Measurements from ENCODE around the gene FGF8.

The FGF8 gene

GRCh38 chr10:101741938-101742337, 34.0 kb downstream of the FGF8 start:
- DNase-seq = no peak

GRCh38 chr10:101736666-101737065, 39.2 kb downstream of the FGF8 start:
- DNase-seq = no peak

DNA sequence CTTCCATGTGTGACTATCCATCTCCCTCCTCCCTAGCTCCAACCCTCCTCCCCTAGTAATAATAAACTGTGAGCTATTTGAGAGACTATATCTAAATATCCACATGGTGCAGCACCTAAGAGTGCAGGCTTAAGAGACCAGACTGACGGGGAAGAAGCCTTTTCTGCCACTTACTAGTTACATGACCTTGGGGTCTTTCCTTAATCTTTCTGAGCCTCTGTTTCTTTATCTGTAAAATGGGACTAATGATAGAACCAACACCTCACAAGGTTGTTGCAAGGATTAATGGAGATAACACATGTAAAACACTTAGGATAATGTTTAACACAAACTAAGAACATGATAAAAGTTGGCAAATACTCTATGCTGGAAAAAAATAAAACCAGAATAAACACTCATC, 43.8 kb downstream of the FGF8 start:
- no peak for DNase-seq

DNA sequence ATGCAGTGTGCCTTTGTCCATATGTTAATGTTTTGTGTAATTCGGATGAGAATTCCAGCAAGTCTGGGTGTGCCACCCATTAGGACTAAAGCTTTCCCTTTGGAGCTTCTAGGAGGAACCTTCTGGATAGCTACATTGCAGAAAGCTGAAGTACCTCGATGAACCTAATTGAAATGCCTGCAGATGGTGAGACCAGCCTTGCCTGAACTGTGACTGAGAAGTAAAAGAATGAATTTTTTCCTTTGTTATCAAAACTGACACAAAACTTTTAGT, 49.9 kb downstream of the FGF8 start:
- DNase-seq = no peak

DNA sequence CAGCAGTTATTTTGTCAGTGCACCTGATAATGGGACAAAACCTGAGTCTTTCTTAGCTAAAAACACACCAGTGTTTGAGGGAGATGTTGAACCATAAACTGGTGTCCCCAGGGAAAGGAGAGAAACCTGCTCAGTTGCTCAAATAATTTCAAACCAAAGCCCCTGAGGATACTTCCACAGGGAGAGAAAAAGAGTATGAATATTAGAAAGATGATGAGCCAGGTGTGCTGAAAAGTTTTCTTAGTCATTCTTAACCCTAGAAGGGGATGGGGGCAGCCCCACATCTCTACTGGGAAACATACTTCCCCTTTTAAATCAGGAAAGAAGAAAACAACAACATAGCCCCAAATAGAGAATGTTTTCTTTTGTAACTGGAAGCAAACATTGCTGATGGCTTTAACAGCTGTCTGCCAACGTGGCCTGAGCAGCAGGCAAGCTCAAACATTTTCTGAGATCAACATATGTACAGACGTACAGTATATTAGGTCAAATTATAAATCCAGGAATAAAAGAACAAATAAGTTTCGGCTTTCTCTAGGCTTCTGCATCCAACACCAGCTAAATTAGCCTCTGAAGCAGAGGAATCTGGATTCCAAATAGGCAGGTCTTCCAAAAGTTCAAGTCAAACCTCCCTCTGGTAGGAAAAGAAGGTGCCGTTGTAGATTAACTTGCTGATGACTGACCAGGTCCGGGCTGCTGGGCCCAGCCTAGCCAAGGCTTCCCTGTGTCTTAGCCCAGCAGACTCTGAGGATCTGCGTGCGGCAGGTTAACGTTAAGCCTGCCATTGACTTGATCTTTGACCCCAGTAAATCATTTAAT, 50.4 kb downstream of the FGF8 start:
- DNase-seq = no peak

DNA sequence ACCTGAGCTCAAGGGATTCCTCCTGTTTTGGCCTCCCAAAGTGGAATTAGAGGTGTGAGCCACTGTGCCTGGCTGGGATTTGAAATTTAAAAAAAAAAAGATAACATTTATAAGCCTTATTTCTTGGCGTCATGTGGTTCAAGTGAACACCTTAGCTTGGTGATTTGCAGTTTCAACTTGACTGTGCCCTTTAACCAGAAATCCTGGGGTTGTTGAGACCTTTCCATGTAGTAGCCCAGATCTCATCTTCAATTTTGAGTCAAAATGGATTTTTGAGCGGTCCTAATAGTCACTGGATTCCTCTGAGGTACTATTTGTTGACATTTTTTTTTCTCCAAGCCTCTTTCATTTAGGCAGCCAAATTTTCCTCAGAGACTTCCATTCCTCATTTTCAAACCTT, 51.5 kb downstream of the FGF8 start:
- no peak for DNase-seq

- no peak for DNase-seq
Observed at GRCh38 chr10:101723176-101723575, 52.7 kb downstream of the FGF8 start.

- DNase-seq = no peak
Observed at GRCh38 chr10:101721806-101722205, 54.1 kb downstream of the FGF8 start.

GRCh38 chr10:101720606-101721230, 55.2 kb downstream of the FGF8 start:
- DNase-seq = no peak

All from amygdala (tissue), 56 donors.